Measurements from ENCODE around the gene P2RY2. TPM values are rescaled to one million over a fixed set of nuclear protein-coding genes. Genes with fewer than 3 reads are reported as not detected.

The P2RY2 gene
- total and polyA plus RNA-seq, 9 of the 15 experiments (the other 6 are each of a cell fraction or from before 2014, with no cell fraction given) = not detected

- Histone ChIP-seq H3K9me3 (replicated peaks; ENCODE audit: control insufficient read depth, insufficient read depth, low read depth, low read length) (no peaks in the 10 kb centered on the region), H3K9me1 (ENCODE audit: control insufficient read depth, insufficient read depth, low read length) (no peaks in the 10 kb centered on the region), H3K36me3 (ENCODE audit: control insufficient read depth, insufficient read depth, low read length) (no peaks in the 10 kb centered on the region), H3K27ac (ENCODE audit: extremely low read depth, low read depth, low read length) (no peak overlapping the region), H2AFZ (ENCODE audit: low read depth, low read length) (no peak overlapping the region), H4K20me1 (replicated peaks; ENCODE audit: control insufficient read depth, insufficient read depth, low read length) (peaks cover 2% of the 10 kb centered on the region; the same call in 1 of the 2 replicates), H3K9ac (ENCODE audit: insufficient read depth in 1 of 2, low read depth in 2 of 2, low read length in 2 of 2) (no peak overlapping the region), H3K4me1 (replicated peaks in 1 of 2; ENCODE audit: control insufficient read depth in 2 of 2, insufficient read depth in 2 of 2, low read length in 2 of 2) (peaks cover 5 to 6% of the 10 kb centered on the region in 2 experiments; a peak in 3 of 5 replicates), H3K4me2 (ENCODE audit: insufficient read depth, low read length) (no peak overlapping the region), H3K4me3 (no peak overlapping the region), H3K79me2 (ENCODE audit: control insufficient read depth, insufficient read depth, low read length) (no peaks in the 10 kb centered on the region), H3K27me3 (ENCODE audit: control insufficient read depth in 2 of 2, insufficient read depth in 2 of 2, low read length in 2 of 2) (no peaks in the 10 kb centered on the region)
- CTCF ChIA-PET (ENCODE audit: low intra/inter-chr PET ratio) = interaction anchor here (0.6 to 4.3 kb wide), 4 partner anchors 36 to 711 kb away, joined by 4 to 47 read pairs (median 12); partner anchors contain the start of gene FCHSD2
- FAIRE-seq = peak; percentile 82
- peak; percentile 68 to 76 (median 70) for DNase-seq (ENCODE audit: extremely low read depth in 1 of 4, low spot score in 3 of 4)
- ATAC-seq = peak; percentile 89
- in situ Hi-C loops (cut with MboI) = loop anchor here (5.0 kb wide), 1 partner anchor 346 kb away; no protein-coding TSS in a partner anchor
- WGBS (ENCODE audit: insufficient coverage, low coverage, missing lambda C conversion rate) = 27% methylated on average over 14 of the region's 15 CpGs
- POLR2A ChIA-PET = interaction anchor here (0.6 to 1.1 kb wide), 6 partner anchors 13 to 358 kb away, joined by 3 read pairs; no protein-coding TSS in a partner anchor
- BruUV-seq (replicated peaks) = no TSS peak
- intact Hi-C loops (cut with micrococcal nuclease) = loop anchor here (1.0 to 5.0 kb wide), 3 partner anchors 254 to 591 kb away; no protein-coding TSS in a partner anchor
- TF ChIP-seq MAZ (CRISPR knock-in tag; conservative IDR thresholded peaks at IDR 0.05 in 1 of 2, IDR thresholded peaks at IDR 0.05 in 1 of 2) = peak in 1 of 2 experiments; percentile 58; a peak in 2 of 4 replicates
- TF ChIP-seq STAG1 (CRISPR knock-in tag; IDR thresholded peaks at IDR 0.05; ENCODE audit: borderline replicate concordance) = peak; percentile 53; the same call in 1 of the 2 replicates
- peak; percentile 28; the same call in 1 of the 2 replicates for TF ChIP-seq ZBTB33 (CRISPR knock-in tag; IDR thresholded peaks at IDR 0.05)
- TF ChIP-seq FOXA3 (CRISPR knock-in tag; conservative IDR thresholded peaks at IDR 0.05 in 1 of 2, IDR thresholded peaks at IDR 0.05 in 1 of 2) = no peak
- TF ChIP-seq RAD21 (CRISPR knock-in tag; conservative IDR thresholded peaks at IDR 0.05 in 1 of 2, IDR thresholded peaks at IDR 0.05 in 1 of 2) = peak; percentile 94 to 96
- peak; percentile 76 for TF ChIP-seq ARID2 (IDR thresholded peaks at IDR 0.05)
- peak; percentile 62; the same call in 1 of the 2 replicates for TF ChIP-seq CC2D1A (IDR thresholded peaks at IDR 0.05)
- 0 out of 2 replicates have a peak, but pooled peaks have one; percentile 30 for TF ChIP-seq MYC (IDR thresholded peaks at IDR 0.05; ENCODE audit: low read depth, low read length)
- TF ChIP-seq MYC (CRISPR knock-in tag; IDR thresholded peaks at IDR 0.05; ENCODE audit: borderline replicate concordance, low read depth) = no peak
- TF ChIP-seq DEAF1 (CRISPR knock-in tag; IDR thresholded peaks at IDR 0.05) = peak; percentile 83
- TF ChIP-seq THRB (CRISPR knock-in tag; conservative IDR thresholded peaks at IDR 0.05) = no peak
- no peak for TF ChIP-seq ZNF12 (CRISPR knock-in tag; IDR thresholded peaks at IDR 0.05)
- no peak for TF ChIP-seq NRF1 (conservative IDR thresholded peaks at IDR 0.05 in 1 of 2, IDR thresholded peaks at IDR 0.05 in 1 of 2)
- peak; percentile 88 for TF ChIP-seq SMC3 (conservative IDR thresholded peaks at IDR 0.05; ENCODE audit: insufficient read depth, low read depth, low read length)
Measured at GRCh38 chr11:73177778-73178539, 40.1 kb upstream of the P2RY2 start.

Data from K562 (cell line).